A673 (cell line): ENCODE results near the gene VWA5A.

ENCODE experiments used
- EZH2 ChIP-seq: fragments of 200-600 bp; sonication (generic); IDR thresholded peaks from 2 replicates; pipeline ENCODE4 v1.6.1; 2017; ENCODE audit warnings: borderline replicate concordance, low read depth, mild to moderate bottlenecking, mixed read lengths, antibody characterized with exemption, low read length; ENCODE audit not compliant: poor library complexity, severe bottlenecking
- TF ChIP-seq, protein P1 (sequence below): fragments of 300-800, 200-600 bp; sonication (generic); conservative IDR thresholded peaks from 2 replicates; pipeline ENCODE4 v1.5.1; 2017; ENCODE audit warnings: low read depth, mild to moderate bottlenecking, antibody characterized with exemption, low read length, moderate library complexity, mixed read lengths

DNA sequence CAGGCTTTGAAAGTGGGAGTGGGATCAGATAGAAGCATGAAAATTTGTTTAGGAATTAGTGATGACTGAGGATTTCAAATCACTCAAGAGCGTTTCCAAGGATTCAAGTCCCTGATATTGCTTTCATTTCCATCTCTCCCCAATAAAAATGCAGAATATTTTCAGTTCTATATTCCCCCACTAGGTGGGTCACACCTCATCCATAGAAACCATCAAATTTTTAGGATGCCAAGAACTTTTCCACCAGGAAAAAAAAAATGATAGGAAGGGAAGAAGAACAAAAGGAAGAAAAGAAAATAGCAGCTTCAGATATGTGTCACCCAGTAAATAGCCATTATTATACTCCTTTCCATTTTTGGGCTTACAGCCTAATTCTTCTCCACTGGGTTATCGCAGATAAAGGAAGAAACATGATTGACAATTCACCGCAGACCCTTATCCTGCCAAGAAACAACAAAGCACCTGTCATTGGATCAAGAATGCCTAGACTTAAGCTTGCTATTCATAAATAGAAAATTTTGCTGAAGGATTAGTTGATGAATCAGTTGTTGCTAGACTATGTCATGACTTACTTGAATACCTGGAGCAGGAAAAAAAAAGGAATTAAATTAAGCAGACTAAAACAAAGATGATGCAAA, 37.6 kb downstream of the VWA5A start:
- TF ChIP-seq, protein P1, sequence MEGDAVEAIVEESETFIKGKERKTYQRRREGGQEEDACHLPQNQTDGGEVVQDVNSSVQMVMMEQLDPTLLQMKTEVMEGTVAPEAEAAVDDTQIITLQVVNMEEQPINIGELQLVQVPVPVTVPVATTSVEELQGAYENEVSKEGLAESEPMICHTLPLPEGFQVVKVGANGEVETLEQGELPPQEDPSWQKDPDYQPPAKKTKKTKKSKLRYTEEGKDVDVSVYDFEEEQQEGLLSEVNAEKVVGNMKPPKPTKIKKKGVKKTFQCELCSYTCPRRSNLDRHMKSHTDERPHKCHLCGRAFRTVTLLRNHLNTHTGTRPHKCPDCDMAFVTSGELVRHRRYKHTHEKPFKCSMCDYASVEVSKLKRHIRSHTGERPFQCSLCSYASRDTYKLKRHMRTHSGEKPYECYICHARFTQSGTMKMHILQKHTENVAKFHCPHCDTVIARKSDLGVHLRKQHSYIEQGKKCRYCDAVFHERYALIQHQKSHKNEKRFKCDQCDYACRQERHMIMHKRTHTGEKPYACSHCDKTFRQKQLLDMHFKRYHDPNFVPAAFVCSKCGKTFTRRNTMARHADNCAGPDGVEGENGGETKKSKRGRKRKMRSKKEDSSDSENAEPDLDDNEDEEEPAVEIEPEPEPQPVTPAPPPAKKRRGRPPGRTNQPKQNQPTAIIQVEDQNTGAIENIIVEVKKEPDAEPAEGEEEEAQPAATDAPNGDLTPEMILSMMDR: peak; percentile 35; the same call in 1 of the 2 replicates
- TF ChIP-seq EZH2: no peak
